Small intestine (tissue), 7 donors: Measurements from ENCODE around the gene CDCA3. TPM values are rescaled to one million over a fixed set of nuclear protein-coding genes. Genes with fewer than 3 reads are reported as not detected.
A peak's percentile ranks its signal among the peaks of the same experiment; 100 is the strongest.

ENCODE experiments used
- DNase-seq, 2 donors: peaks; one replicate each; pipeline versions ENCODE4 v3.0.0 to v3.0.0-alpha.2; 2013
- FAIRE-seq: peaks from 2 replicates; lab custom pipeline; 2012; peaks lifted over from hg19 to GRCh38; lab: Jason Lieb, UNC
- H3K27ac ChIP-seq, 3 donors: one replicate each; pipeline ENCODE4 v1.5.1; 2013; ENCODE audit warnings: low read length in 2 of 3, mild to moderate bottlenecking in 2 of 3, control low read depth in 1 of 3, inconsistent platforms in 1 of 3, low read depth in 1 of 3, moderate library complexity in 1 of 3
- H3K27me3 ChIP-seq, 3 donors: one replicate each; pipeline ENCODE4 v1.6.1; 2013; ENCODE audit warnings: low read length in 3 of 3, inconsistent platforms in 1 of 3; ENCODE audit not compliant: control insufficient read depth in 3 of 3, insufficient read depth in 3 of 3
- H3K36me3 ChIP-seq, 3 donors: one replicate each; pipeline ENCODE4 v1.6.1; 2013; ENCODE audit warnings: low read length in 3 of 3, inconsistent platforms in 1 of 3, low read depth in 1 of 3, mild to moderate bottlenecking in 1 of 3, moderate library complexity in 1 of 3; ENCODE audit not compliant: control insufficient read depth in 3 of 3, insufficient read depth in 2 of 3
- H3K4me1 ChIP-seq, 3 donors: one replicate each; pipeline ENCODE4 v1.6.1; 2013; ENCODE audit warnings: low read length in 2 of 3, inconsistent platforms in 1 of 3, low read depth in 1 of 3, mild to moderate bottlenecking in 1 of 3, moderate library complexity in 1 of 3; ENCODE audit not compliant: control insufficient read depth in 3 of 3, insufficient read depth in 2 of 3
- H3K4me3 ChIP-seq, 3 donors: one replicate each; pipeline ENCODE4 v1.5.1; 2013; ENCODE audit warnings: low read length in 3 of 3, control low read depth in 1 of 3, inconsistent platforms in 1 of 3, low read depth in 1 of 3, mild to moderate bottlenecking in 1 of 3, moderate library complexity in 1 of 3
- H3K9me3 ChIP-seq, 2 donors: one replicate each; pipeline ENCODE4 v1.6.1; 2013; ENCODE audit warnings: low read depth in 1 of 2, low read length in 1 of 2; ENCODE audit not compliant: control insufficient read depth in 2 of 2, insufficient read depth in 1 of 2
- WGBS, 3 donors: extraction: QIAGEN DNeasy Blood & Tissue Kit; methylation state at CpG; one replicate each; pipeline ENCODE4 v1.1.7; 2013; 5-methylcytosine and 5-hydroxymethylcytosine counted together
- polyA plus RNA-seq, 4 donors: library from polyadenylated mRNA; stranded (reverse) in 3 of 4; unstranded in 1 of 4; fragments of 200-250 nt in 3 of 4; fragments of 120-200 nt in 1 of 4; gene quantifications; one replicate each; pipeline versions ENCODE4 v1.2.1 to v1.2.3, GENCODE V29; 2013
- donor health status: healthy with polysubstance abuse.
- donor health status: control.
- donor health status: control.
- donor health status: Bipolar disorder and iron deficiency.
- donor health status: healthy.

Gene CDCA3
- polyA plus RNA-seq, 4 donors: 30.3 to 99.1 (median 49.0) TPM

GRCh38 chr12:6830286-6830890 lies 20.7 kb downstream of the CDCA3 start:
- FAIRE-seq (no peak), DNase-seq (no peak)
- Histone ChIP-seq H3K27me3 (peaks cover 0 to 18% (median 0%) of the 10 kb centered on the region in 3 donors), H3K9me3 (no peaks in the 10 kb centered on the region), H3K4me1 (peaks cover 0 to 23% (median 7%) of the 10 kb centered on the region in 3 donors), H3K27ac (no peak overlapping the region), H3K36me3 (peaks cover 0 to 40% (median 0%) of the 10 kb centered on the region in 3 donors), H3K4me3 (no peak overlapping the region)
- WGBS, 3 donors: 79 to 91% (median 88%) methylated on average over 11 of the region's 11 CpGs

GRCh38 chr12:6829536-6830220 lies 21.4 kb downstream of the CDCA3 start:
- Histone ChIP-seq H3K9me3 (no peaks in the 10 kb centered on the region), H3K27ac (peak overlapping the region in 1 of 3 donors; percentile 85), H3K4me3 (peak overlapping the region in 2 of 3 donors; percentile 57 to 96), H3K27me3 (peaks cover 0 to 25% (median 0%) of the 10 kb centered on the region in 3 donors), H3K36me3 (peaks cover 0 to 40% (median 0%) of the 10 kb centered on the region in 3 donors), H3K4me1 (peaks cover 0 to 25% (median 7%) of the 10 kb centered on the region in 3 donors)
- DNase-seq: no peak
- WGBS, 3 donors: 24 to 44% (median 30%) methylated on average over 18 to 19 of the region's 19 CpGs
- FAIRE-seq: no peak

DNA sequence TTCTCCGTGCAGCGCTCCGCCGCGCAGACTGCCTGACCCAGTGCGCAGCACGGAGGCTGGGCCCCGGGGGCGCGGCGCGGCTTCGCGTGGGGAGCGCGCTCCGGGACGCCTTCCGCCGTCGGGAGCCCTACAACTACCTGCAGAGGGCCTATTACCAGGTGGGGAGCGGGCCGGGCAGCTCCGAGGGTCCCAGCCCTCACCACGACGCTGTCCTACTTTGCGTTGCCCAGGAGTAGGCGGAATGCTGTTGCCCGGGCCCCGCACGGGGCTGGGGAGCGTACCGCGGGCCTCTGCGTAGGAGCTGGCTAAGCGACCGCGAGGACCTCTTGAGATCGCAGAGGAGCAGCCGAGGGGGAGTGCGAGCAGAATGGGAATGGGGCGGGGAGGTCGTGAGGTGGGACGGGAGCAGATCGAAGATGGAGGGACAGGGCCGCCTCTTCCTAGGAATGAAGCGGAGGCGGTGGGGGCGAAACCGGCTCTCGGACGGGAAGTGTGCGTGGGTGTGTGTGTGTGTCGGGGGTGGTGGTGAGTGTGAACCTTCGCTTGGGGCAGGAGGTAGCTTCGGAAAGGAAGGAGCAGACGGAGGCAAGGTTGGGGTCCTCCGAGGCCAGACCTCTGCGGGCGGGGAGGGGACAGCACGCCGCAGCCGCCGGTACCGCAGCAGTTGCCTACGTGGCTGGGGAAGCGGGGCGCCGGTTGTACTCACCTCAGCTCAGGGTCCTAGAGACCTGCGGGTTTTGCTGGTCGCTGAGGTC lies 22.1 kb downstream of the CDCA3 start:
- WGBS, 3 donors: 0 to 2% (median 1%) methylated on average over 57 to 71 of the region's 71 CpGs
- no peaks in the 10 kb centered on the region for H3K9me3 ChIP-seq
- no peak for FAIRE-seq
- peaks cover 0 to 23% (median 7%) of the 10 kb centered on the region in 3 donors for H3K4me1 ChIP-seq
- H3K27ac ChIP-seq: peak overlapping the region in 2 of 3 donors; percentile 67 to 85
- peaks cover 0 to 32% (median 2%) of the 10 kb centered on the region in 3 donors for H3K27me3 ChIP-seq
- H3K4me3 ChIP-seq: peak overlapping the region; percentile 48 to 96 (median 57)
- peaks cover 0 to 39% (median 0%) of the 10 kb centered on the region in 3 donors for H3K36me3 ChIP-seq
- peak in 1 of 2 donors; percentile 84 for DNase-seq

- FAIRE-seq (no peak), DNase-seq (peak in 1 of 2 donors; percentile 70)
- H3K27me3 ChIP-seq: peaks cover 0 to 40% (median 2%) of the 10 kb centered on the region in 3 donors
Measured at GRCh38 chr12:6827982-6828780, 22.9 kb downstream of the CDCA3 start, which contains the start of gene P3H3. Gene P3H3 (plus strand): TSS chr12:6828407. CDS start chr12:6828441, 34 bp downstream.

DNA sequence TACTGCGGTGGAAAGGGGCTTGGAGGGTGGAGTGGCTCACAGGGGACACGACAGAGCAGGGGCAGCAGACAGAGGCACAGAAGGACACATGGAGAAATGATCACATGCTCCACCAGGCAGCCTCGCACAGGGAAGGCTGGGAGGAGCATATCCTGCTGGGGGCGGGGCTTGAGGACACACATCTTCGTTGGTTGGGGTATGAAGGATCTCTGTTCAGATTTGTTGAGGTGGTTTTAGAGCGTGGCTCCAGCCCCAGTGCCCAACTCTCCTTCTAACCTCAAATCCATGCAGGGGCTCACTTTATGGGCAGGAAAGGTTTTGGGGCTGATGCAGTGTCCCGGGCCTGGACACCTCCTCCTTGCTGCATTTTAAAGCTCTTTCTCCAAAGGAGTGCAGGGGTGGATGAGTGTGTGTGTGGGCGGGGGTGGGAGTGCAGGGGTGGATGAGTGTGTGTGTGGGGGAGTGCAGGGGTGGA lies 23.6 kb downstream of the CDCA3 start:
- Histone ChIP-seq H3K36me3 (peaks cover 0 to 31% (median 0%) of the 10 kb centered on the region in 3 donors), H3K4me3 (no peak overlapping the region), H3K9me3 (no peaks in the 10 kb centered on the region), H3K27ac (peak overlapping the region in 1 of 3 donors; percentile 9), H3K27me3 (peaks cover 0 to 47% (median 2%) of the 10 kb centered on the region in 3 donors), H3K4me1 (peaks cover 0 to 19% (median 7%) of the 10 kb centered on the region in 3 donors)
- FAIRE-seq (no peak), DNase-seq (peak; percentile 60 to 85)
- 5 to 13% (median 7%) methylated on average over 8 of the region's 8 CpGs for WGBS, 3 donors

More at GRCh38 chr12:6827982-6828780, 22.9 kb downstream of the CDCA3 start, which contains the start of gene P3H3:
- no peaks in the 10 kb centered on the region for H3K9me3 ChIP-seq
- peak within 1 kb of the TSS; percentile 48 to 96 (median 57) for H3K4me3 ChIP-seq
- H3K27ac ChIP-seq: peak within 1 kb of the TSS in 2 of 3 donors; percentile 67 to 85
- WGBS, 3 donors: 0 to 2% (median 2%) methylated on average over 38 to 60 of the region's 60 CpGs
- peaks cover 0 to 19% (median 7%) of the 10 kb centered on the region in 3 donors for H3K4me1 ChIP-seq
- peaks cover 0 to 31% (median 0%) of the 10 kb centered on the region in 3 donors for H3K36me3 ChIP-seq

- 76 to 82% (median 76%) methylated on average over 19 to 22 of the region's 22 CpGs for WGBS, 3 donors
- Histone ChIP-seq H3K27ac (peak overlapping the region in 1 of 3 donors; percentile 9), H3K36me3 (peaks cover 0 to 26% (median 0%) of the 10 kb centered on the region in 3 donors), H3K4me1 (peaks cover 0 to 25% (median 7%) of the 10 kb centered on the region in 3 donors), H3K4me3 (no peak overlapping the region), H3K27me3 (peaks cover 0 to 53% (median 2%) of the 10 kb centered on the region in 3 donors), H3K9me3 (no peaks in the 10 kb centered on the region)
- no peak for DNase-seq
- FAIRE-seq: no peak
Measured at GRCh38 chr12:6826734-6827436, 24.2 kb downstream of the CDCA3 start.

GRCh38 chr12:6826125-6826733 lies 24.9 kb downstream of the CDCA3 start:
- DNase-seq: no peak
- H3K9me3 ChIP-seq: no peaks in the 10 kb centered on the region
- peaks cover 0 to 19% (median 0%) of the 10 kb centered on the region in 3 donors for H3K36me3 ChIP-seq
- WGBS, 3 donors: 74 to 81% (median 78%) methylated on average over 17 of the region's 17 CpGs
- no peak for FAIRE-seq
- no peak overlapping the region for H3K27ac ChIP-seq
- peaks cover 0 to 56% (median 2%) of the 10 kb centered on the region in 3 donors for H3K27me3 ChIP-seq
- peaks cover 0 to 30% (median 7%) of the 10 kb centered on the region in 3 donors for H3K4me1 ChIP-seq
- H3K4me3 ChIP-seq: no peak overlapping the region
